BLaER1 treated with 17β-estradiol and CSF1 and Interleukin-3, amounts not matched to agents 10 nM and 100 nM (cell line): Measurements from ENCODE around the gene RETSAT.

ENCODE experiments used
- H3K27ac ChIP-seq, 11 experiments: shearing (Covaris generic); formaldehyde crosslinking; 2 replicates each; pipeline ENCODE4 v1.8.1; 2022
- H3K27me3 ChIP-seq, 11 experiments: shearing (Covaris generic); formaldehyde crosslinking; 2 replicates each; pipeline ENCODE4 v1.8.1; 2022
- H3K36me3 ChIP-seq, 11 experiments: shearing (Covaris generic); formaldehyde crosslinking; 2 replicates each; pipeline ENCODE4 v1.8.1; 2022
- H3K4me1 ChIP-seq, 10 experiments: shearing (Covaris generic); formaldehyde crosslinking; 2 replicates each; pipeline ENCODE4 v1.8.1; 2022
- H3K4me2 ChIP-seq, 11 experiments: shearing (Covaris generic); formaldehyde crosslinking; 2 replicates each; pipeline ENCODE4 v1.8.1; 2022
- H3K4me3 ChIP-seq, 10 experiments: shearing (Covaris generic); formaldehyde crosslinking; 2 replicates each; pipeline ENCODE4 v1.8.1; 2022
- H3K9ac ChIP-seq, 11 experiments: shearing (Covaris generic); formaldehyde crosslinking; 2 replicates each; pipeline ENCODE4 v1.8.1; 2022
- H3K9me3 ChIP-seq, 11 experiments: shearing (Covaris generic); formaldehyde crosslinking; replicated peaks in 1 of 11; 2 replicates each; pipeline ENCODE4 v1.8.1; 2022
- H4K20me1 ChIP-seq, 11 experiments: shearing (Covaris generic); formaldehyde crosslinking; 2 replicates each; pipeline ENCODE4 v1.8.1; 2022
- Cebpa-rat ChIP-seq, 11 experiments: shearing (Covaris generic); IDR thresholded peaks; 2 replicates each; pipeline ENCODE4 v1.8.1; 2022

RETSAT gene

DNA sequence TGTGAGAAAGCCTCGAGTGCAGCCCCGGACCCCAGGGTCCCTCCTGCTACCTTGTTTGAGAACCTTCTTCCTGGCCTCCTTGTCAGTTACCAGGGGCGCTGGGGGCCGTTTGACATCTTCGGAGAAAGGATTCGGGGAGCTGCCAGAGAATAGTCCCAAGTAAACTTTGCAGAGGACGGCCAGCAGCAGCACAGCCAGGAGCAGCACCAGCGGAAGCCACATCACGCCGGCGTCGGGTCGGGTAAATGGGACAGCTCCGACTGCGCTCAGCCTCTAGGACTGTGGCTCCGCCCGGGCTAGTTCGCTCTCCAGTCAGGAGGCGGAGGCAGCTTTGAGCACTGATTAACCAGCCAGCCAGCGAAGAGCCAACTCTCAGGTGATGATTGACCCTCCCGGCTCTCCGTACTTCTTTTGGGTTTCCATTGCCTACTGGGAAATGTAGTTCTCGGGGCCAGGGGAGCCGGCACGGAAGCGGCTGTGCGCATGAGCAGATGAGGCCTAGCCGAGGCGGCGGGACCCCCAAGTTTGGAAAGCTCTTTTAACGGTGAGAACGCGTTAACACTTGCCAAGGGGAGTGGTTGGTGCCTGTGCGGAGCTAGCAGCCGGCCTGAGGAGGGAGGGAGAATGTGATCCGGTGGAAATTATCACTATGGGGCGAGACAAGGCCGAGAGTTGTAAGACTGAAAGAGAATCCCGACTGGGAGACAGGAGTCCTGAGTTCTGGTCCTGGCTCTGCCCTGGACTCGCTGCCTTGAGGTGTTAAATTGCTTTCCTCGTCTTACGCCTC is at the start of gene RETSAT, which contains the start of gene ELMOD3:
TSS of gene RETSAT (minus strand) at position 243 of the 787 bp plus-strand sequence. CDS start at position 222, 21 bp downstream.
TSS of gene ELMOD3 (plus strand) at position 484 of the 787 bp plus-strand sequence. CDS start 2,430 bp downstream, outside the sequence.
- H4K20me1 ChIP-seq, result no peaks in the 10 kb centered on the region; a peak in 2 of 22 replicates
- peak within 1 kb of the TSS; percentile 85 to 97 (median 91) for H3K9ac ChIP-seq
- peak within 1 kb of the TSS; percentile 80 to 94 (median 87) for H3K27ac ChIP-seq
- H3K36me3 ChIP-seq, result peaks cover 59 to 65% (median 63%) of the 10 kb centered on the region in 11 experiments
- no peak for TF ChIP-seq Cebpa-rat (IDR thresholded peaks at IDR 0.05)
- H3K4me1 ChIP-seq, result peaks cover 26 to 51% (median 35%) of the 10 kb centered on the region in 10 experiments
- peak within 1 kb of the TSS; percentile 85 to 98 (median 95) for H3K4me2 ChIP-seq
- H3K27me3 ChIP-seq, result no peaks in the 10 kb centered on the region
- H3K9me3 ChIP-seq, result no peaks in the 10 kb centered on the region
- peak within 1 kb of the TSS; percentile 68 to 93 (median 81) for H3K4me3 ChIP-seq

DNA sequence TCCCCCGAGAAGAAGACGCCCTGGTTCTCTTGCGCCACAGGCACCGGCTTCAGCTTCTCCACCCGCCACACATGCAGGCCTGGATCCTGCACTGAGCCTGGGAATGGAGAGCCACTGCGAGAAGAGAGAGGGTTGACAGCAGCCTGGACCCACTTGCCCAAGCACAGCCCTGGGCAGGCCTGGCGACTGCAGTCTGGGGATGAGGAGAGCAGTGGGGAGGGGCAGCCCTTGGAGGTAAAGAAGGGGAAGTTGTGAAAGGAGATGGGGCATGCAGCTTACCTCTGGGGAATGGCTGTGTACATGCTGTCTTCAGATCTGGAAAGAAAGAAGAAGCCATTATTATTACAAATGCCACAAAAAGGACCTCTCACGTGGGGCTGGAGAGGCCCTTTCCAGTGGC is 47.5 kb upstream of the RETSAT start:
- no peaks in the 10 kb centered on the region for H3K27me3 ChIP-seq
- peak overlapping the region; percentile 58 to 99 (median 73) for H3K4me2 ChIP-seq
- peak overlapping the region in 10 of 11 experiments; percentile 17 to 95 (median 75); a peak in 19 of 22 replicates for H3K27ac ChIP-seq
- TF ChIP-seq Cebpa-rat (IDR thresholded peaks at IDR 0.05), result peak in 4 of 11 experiments; percentile 47 to 76 (median 61); a peak in 5 of 22 replicates
- peaks cover 37 to 68% (median 52%) of the 10 kb centered on the region in 11 experiments for H3K36me3 ChIP-seq
- peak overlapping the region in 9 of 11 experiments; percentile 41 to 70 (median 55); a peak in 15 of 22 replicates for H3K9ac ChIP-seq
- H3K4me3 ChIP-seq, result no peak overlapping the region
- H4K20me1 ChIP-seq, result peaks cover 0 to 45% (median 0%) of the 10 kb centered on the region in 11 experiments; a peak in 5 of 22 replicates
- peaks cover 4 to 12% (median 11%) of the 10 kb centered on the region in 11 experiments; a peak in 20 of 22 replicates for H3K9me3 ChIP-seq
- peaks cover 50 to 61% (median 54%) of the 10 kb centered on the region in 10 experiments for H3K4me1 ChIP-seq

DNA sequence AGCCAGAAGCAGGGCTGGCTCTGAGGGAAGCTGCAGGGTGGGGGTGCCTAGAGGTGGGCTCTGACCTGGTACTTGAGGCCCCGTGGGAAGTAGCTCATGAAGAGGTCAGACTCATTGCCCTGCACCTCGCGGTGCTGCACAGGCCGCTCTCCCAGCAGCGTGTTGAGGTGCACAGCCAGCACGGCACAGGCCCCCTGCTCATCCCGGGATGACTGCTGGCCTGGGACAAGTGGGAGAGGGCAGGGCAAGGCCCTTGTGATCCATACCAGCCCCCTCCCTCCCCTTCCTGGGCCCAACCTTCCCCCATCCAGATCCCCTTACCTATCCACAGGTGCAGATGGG is 47.1 kb upstream of the RETSAT start:
- H3K4me3 ChIP-seq, result no peak overlapping the region
- peaks cover 4 to 12% (median 11%) of the 10 kb centered on the region in 11 experiments; a peak in 20 of 22 replicates for H3K9me3 ChIP-seq
- no peak for TF ChIP-seq Cebpa-rat (IDR thresholded peaks at IDR 0.05)
- no peaks in the 10 kb centered on the region for H3K27me3 ChIP-seq
- H3K36me3 ChIP-seq, result peaks cover 41 to 72% (median 56%) of the 10 kb centered on the region in 11 experiments
- peak overlapping the region in 7 of 11 experiments; percentile 41 to 70 (median 55); a peak in 12 of 22 replicates for H3K9ac ChIP-seq
- H3K4me2 ChIP-seq, result peak overlapping the region in 10 of 11 experiments; percentile 58 to 99 (median 72); a peak in 19 of 22 replicates
- H4K20me1 ChIP-seq, result peaks cover 0 to 45% (median 0%) of the 10 kb centered on the region in 11 experiments; a peak in 5 of 22 replicates
- H3K4me1 ChIP-seq, result peaks cover 47 to 57% (median 50%) of the 10 kb centered on the region in 10 experiments
- H3K27ac ChIP-seq, result peak overlapping the region in 9 of 11 experiments; percentile 30 to 95 (median 76); a peak in 16 of 22 replicates

DNA sequence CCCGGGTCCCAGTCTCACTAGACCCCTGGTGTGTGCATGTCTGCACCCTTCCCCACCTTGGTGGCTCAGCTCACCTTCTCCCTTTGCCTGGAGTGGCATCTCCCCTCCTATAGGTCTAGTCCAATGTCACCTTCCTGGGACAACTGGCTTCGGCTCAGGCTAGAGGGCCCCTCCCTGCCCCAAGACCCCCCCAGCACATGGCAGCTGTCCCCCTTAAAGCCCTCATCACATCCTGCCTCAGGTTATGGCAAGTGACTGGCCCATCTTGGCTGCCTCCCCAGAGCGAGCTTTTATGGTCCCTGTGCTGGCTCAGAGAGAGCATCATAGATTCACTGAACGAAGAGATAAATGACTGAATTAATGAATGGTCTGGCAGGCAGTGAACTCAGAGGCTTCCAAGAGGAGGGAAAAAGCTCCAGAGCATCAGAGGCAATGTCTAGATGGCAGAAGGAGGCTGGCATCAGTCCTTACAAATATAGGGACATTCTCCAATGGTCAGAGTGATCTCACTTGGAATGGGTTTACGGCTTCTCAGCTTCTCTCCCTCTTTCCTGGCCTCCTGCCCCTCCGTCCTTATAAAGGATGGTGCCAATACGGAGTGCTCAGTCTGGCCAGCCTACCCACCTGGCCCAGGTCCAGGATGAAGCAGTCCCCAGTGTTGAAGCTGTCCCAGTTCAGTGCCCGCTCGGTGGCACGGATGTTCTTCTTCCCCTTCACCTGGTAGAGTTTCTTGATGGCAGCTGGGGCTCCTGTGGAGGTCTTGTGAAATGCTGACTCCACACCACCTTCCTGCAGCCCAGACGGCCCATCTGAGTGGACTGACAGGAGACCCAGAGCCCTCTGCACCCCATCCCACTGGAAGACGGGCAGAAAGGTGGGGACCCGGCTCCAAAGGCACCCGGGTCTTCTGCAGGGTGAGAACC is 46.5 kb upstream of the RETSAT start:
- H3K27me3 ChIP-seq, result no peaks in the 10 kb centered on the region
- TF ChIP-seq Cebpa-rat (IDR thresholded peaks at IDR 0.05), result no peak
- peaks cover 47 to 78% (median 62%) of the 10 kb centered on the region in 11 experiments for H3K36me3 ChIP-seq
- peak overlapping the region in 9 of 11 experiments; percentile 58 to 83 (median 71); a peak in 14 of 22 replicates for H3K4me2 ChIP-seq
- H3K4me1 ChIP-seq, result peaks cover 41 to 51% (median 44%) of the 10 kb centered on the region in 10 experiments
- peaks cover 4 to 12% (median 11%) of the 10 kb centered on the region in 11 experiments; a peak in 20 of 22 replicates for H3K9me3 ChIP-seq
- H3K9ac ChIP-seq, result peak overlapping the region in 7 of 11 experiments; percentile 31 to 70 (median 51); a peak in 8 of 22 replicates
- H4K20me1 ChIP-seq, result peaks cover 0 to 45% (median 0%) of the 10 kb centered on the region in 11 experiments; a peak in 5 of 22 replicates
- H3K4me3 ChIP-seq, result no peak overlapping the region
- H3K27ac ChIP-seq, result peak overlapping the region in 8 of 11 experiments; percentile 65 to 95 (median 78); a peak in 16 of 22 replicates

DNA sequence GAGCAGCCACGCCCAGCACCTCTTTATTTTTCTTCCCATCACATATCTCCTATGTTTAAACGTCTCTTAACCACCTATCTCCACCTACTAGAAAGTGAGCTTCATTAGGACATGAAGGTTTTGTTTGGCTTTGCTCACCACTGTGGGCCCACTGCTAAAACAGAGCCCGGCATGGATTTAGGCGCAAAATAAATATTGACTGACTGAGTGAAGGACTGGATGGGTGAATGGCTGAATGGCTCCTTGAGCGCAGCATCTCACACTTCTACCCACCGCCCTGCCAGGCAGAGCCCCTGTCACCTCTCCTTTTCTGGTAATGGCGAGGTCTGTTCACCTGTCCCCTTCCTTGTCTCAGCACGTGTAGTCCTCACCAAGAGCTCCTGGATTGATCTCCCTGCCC is 45.7 kb upstream of the RETSAT start:
- H4K20me1 ChIP-seq, result peaks cover 0 to 48% (median 0%) of the 10 kb centered on the region in 11 experiments; a peak in 5 of 22 replicates
- H3K27ac ChIP-seq, result peak overlapping the region in 2 of 11 experiments; percentile 93 to 95; a peak in 1 of 22 replicates
- H3K9ac ChIP-seq, result peak overlapping the region in 1 of 11 experiments; percentile 67; a peak in 1 of 22 replicates
- H3K4me2 ChIP-seq, result no peak overlapping the region
- peaks cover 52 to 86% (median 70%) of the 10 kb centered on the region in 11 experiments for H3K36me3 ChIP-seq
- no peak for TF ChIP-seq Cebpa-rat (IDR thresholded peaks at IDR 0.05)
- H3K4me3 ChIP-seq, result no peak overlapping the region
- H3K9me3 ChIP-seq, result peaks cover 4 to 12% (median 11%) of the 10 kb centered on the region in 11 experiments; a peak in 20 of 22 replicates
- H3K4me1 ChIP-seq, result peaks cover 36 to 52% (median 40%) of the 10 kb centered on the region in 10 experiments
- H3K27me3 ChIP-seq, result no peaks in the 10 kb centered on the region

DNA sequence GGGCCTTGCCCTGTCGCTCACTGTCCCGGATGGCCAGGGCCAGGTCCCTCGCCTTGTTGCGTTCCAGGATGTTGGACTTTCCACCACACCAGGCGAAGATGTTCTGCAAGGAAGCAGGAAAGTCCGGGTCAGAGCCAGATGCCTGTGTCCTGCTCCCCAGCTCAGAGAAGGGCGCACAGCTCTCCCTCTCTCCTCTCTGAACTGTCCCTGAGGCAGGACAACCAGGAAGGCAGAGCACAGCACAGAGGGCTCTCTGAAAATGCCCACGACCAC is 44.8 kb upstream of the RETSAT start:
- H3K9ac ChIP-seq, result peak overlapping the region in 2 of 11 experiments; percentile 1 to 13; a peak in 1 of 22 replicates
- no peak overlapping the region for H3K4me3 ChIP-seq
- no peak overlapping the region for H3K4me2 ChIP-seq
- H4K20me1 ChIP-seq, result peaks cover 0 to 57% (median 0%) of the 10 kb centered on the region in 11 experiments; a peak in 5 of 22 replicates
- H3K9me3 ChIP-seq, result peaks cover 4 to 11% (median 10%) of the 10 kb centered on the region in 11 experiments; a peak in 20 of 22 replicates
- no peak for TF ChIP-seq Cebpa-rat (IDR thresholded peaks at IDR 0.05)
- H3K27me3 ChIP-seq, result no peaks in the 10 kb centered on the region
- H3K36me3 ChIP-seq, result peaks cover 61 to 95% (median 79%) of the 10 kb centered on the region in 11 experiments
- peak overlapping the region in 1 of 11 experiments; percentile 31; a peak in 2 of 22 replicates for H3K27ac ChIP-seq
- peaks cover 28 to 52% (median 34%) of the 10 kb centered on the region in 10 experiments for H3K4me1 ChIP-seq

DNA sequence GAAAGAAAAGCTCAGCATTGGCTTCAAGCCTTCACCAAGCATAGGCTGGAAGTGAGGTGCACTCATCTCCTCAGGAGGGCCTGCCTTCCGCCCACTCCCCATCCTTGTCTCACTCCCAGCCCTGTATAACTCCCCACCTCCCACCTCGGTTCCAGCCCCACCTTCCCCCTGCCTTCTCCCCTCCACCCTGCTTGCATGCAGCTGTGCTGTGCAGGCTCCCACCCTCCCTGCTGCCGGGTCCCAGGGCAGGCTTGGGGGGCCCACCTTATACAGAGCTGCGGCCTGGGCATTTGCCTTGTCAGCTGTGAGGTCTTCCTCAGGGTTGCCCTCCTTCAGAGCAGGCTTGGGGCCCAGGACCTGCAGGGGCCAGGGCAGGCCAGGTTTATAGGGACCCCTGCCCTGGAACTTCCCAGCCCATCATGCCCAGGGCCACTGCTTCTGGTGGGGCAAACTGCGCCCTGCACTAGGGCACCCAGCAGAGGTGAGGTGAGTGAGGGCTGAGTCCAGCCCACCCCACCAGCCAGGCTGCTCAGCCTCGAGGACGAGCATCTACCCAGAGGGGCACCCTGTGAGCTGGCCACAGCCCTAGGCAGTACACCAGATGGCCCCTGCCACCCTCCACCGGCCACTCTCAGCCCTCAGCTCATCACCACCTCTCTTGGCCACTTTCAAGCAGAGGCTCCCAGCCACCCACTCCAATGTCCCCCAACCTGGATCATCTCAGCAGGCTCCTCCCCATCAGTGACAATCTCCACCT is 44.3 kb upstream of the RETSAT start:
- Histone ChIP-seq H3K27me3 (no peaks in the 10 kb centered on the region), H3K27ac (peak overlapping the region in 1 of 11 experiments; percentile 31; a peak in 2 of 22 replicates), H3K4me1 (peaks cover 32 to 52% (median 38%) of the 10 kb centered on the region in 10 experiments), H3K9me3 (peaks cover 2 to 6% (median 5%) of the 10 kb centered on the region in 11 experiments; a peak in 20 of 22 replicates), H4K20me1 (peaks cover 0 to 58% (median 0%) of the 10 kb centered on the region in 11 experiments; a peak in 5 of 22 replicates), H3K4me2 (no peak overlapping the region), H3K36me3 (peaks cover 66 to 95% (median 82%) of the 10 kb centered on the region in 11 experiments), H3K4me3 (no peak overlapping the region), H3K9ac (peak overlapping the region in 2 of 11 experiments; percentile 1 to 23; a peak in 1 of 22 replicates)
- TF ChIP-seq Cebpa-rat (IDR thresholded peaks at IDR 0.05), result no peak
